K562 (cell line): Measurements from ENCODE around the gene PRR19. TPM values are rescaled to one million over a fixed set of nuclear protein-coding genes. Genes with fewer than 3 reads are reported as not detected.

ENCODE experiments used
- BCOR ChIP-seq: fragments of 450-650 bp; IDR thresholded peaks from 2 replicates; pipeline ENCODE4 v1.6.1; 2016
- CBX3 ChIP-seq, 2 experiments: IDR thresholded peaks; 1 replicate in 1 of 2; 2 replicates in 1 of 2; pipeline ENCODE4 v1.6.1; 2012; ENCODE audit warnings: inconsistent platforms in 2 of 2, low read length in 2 of 2, borderline replicate concordance in 1 of 2, control low read depth in 1 of 2
- ELF2 ChIP-seq: fragments of 250-450 bp; sonication (Bioruptor Pico); IDR thresholded peaks from 2 replicates; pipeline ENCODE4 v1.5.0; 2021; ENCODE audit warnings: mild to moderate bottlenecking
- ERF ChIP-seq: fragments of 450-650 bp; formaldehyde crosslinking; IDR thresholded peaks from 2 replicates; pipeline ENCODE4 v1.4.0; 2020; ENCODE audit warnings: mild to moderate bottlenecking, mixed read lengths
- FOXM1 ChIP-seq, 2 experiments: fragments of 450-650 bp in 1 of 2; sonication (generic) in 1 of 2; formaldehyde crosslinking in 1 of 2; IDR thresholded peaks; 2 replicates each; pipeline versions ENCODE4 v1.6.1 to v1.9.0; 2017 to 2022; ENCODE audit warnings: low read depth in 2 of 2, mild to moderate bottlenecking in 2 of 2, missing genetic modification reagents in 1 of 2, moderate library complexity in 1 of 2
- HDAC2 ChIP-seq: fragments of 450-650 bp; IDR thresholded peaks from 2 replicates; pipeline ENCODE4 v1.6.1; 2016; ENCODE audit warnings: mild to moderate bottlenecking
- polyA plus RNA-seq, 8 experiments: library from polyadenylated mRNA; depleted of rRNA in 4 of 8; stranded (reverse) in 5 of 8; unstranded in 3 of 8; fragments of >200 nt; fragmentation: Nextera tagmentation in 2 of 8; fragmentation: Illumina TruSeq in 1 of 8; extraction: Ambion mirVana in 2 of 8; extraction: Trizol in 1 of 8; gene quantifications; 2 replicates each; pipeline versions ENCODE4 v1.2.1 to v1.2.3, GENCODE V29; 2011 to 2014; ENCODE audit warnings: inconsistent platforms in 1 of 8, missing spikeins in 1 of 8
- total RNA-seq, 7 experiments: library from RNA; depleted of rRNA in 6 of 7; stranded (reverse); fragments of >200 nt in 6 of 7; fragmentation: Illumina TruSeq in 2 of 7; extraction: Trizol in 2 of 7; gene quantifications; 2 replicates each; pipeline versions ENCODE4 v1.2.1 to v1.2.3, GENCODE V29; 2011 to 2021; ENCODE audit warnings: low replicate concordance in 1 of 7
- TF ChIP-seq, protein P1 (sequence below), 2 experiments: fragments of 450-650 bp in 1 of 2; IDR thresholded peaks; 2 replicates each; pipeline ENCODE4 v1.6.1; 2011 to 2017; ENCODE audit warnings: low read depth in 2 of 2, antibody characterized with exemption in 1 of 2, borderline replicate concordance in 1 of 2, low read length in 1 of 2, mild to moderate bottlenecking in 1 of 2, mixed read lengths in 1 of 2; ENCODE audit not compliant: control insufficient read depth in 1 of 2

Gene PRR19
- total and polyA plus RNA-seq, 9 of the 15 experiments (the other 6 are each of a cell fraction or from before 2014, with no cell fraction given), result 0.10 to 1.6 (median 0.54) TPM

DNA sequence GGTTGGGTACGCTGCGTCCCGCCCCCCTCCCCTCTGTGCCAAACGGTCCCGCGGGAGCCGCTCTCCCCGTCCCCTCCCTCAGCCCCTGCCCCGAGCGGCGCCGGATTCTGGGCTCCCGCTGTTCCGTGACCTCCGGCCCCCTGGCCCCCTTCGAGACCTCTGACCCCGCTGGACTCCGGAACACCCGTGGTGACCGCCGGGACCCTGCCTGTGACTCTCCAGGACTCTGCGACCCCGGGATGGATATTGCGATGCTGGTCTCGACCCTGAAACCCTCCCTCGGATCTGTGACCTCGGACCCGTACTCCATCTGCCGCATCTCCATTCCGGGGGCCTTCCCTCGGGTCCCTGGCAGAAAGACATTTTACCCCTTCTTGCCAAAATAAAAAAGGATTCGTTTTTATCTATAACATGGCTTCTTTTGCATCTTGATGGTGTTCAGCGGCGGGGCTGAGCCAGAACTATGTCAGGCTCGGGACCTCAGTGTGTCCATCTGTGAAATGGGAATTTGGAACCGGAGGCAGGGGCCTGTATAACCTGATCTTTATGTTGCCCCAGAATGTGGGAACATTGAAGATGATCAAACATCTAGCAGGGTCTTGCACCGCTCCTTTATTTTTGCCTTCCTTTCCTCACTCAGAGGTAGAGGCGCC is 22.8 kb downstream of the PRR19 start (continued):
- 0 out of 2 replicates have a peak, but pooled peaks have one; percentile 35 for TF ChIP-seq FOXM1 (IDR thresholded peaks at IDR 0.05; ENCODE audit: low read depth)
- TF ChIP-seq FOXM1 (CRISPR knock-in tag; IDR thresholded peaks at IDR 0.05; ENCODE audit: low read depth), result no peak
- 0 out of 2 replicates have a peak, but pooled peaks have one; percentile 32 for TF ChIP-seq ERF (CRISPR knock-in tag)
- TF ChIP-seq, protein P1, sequence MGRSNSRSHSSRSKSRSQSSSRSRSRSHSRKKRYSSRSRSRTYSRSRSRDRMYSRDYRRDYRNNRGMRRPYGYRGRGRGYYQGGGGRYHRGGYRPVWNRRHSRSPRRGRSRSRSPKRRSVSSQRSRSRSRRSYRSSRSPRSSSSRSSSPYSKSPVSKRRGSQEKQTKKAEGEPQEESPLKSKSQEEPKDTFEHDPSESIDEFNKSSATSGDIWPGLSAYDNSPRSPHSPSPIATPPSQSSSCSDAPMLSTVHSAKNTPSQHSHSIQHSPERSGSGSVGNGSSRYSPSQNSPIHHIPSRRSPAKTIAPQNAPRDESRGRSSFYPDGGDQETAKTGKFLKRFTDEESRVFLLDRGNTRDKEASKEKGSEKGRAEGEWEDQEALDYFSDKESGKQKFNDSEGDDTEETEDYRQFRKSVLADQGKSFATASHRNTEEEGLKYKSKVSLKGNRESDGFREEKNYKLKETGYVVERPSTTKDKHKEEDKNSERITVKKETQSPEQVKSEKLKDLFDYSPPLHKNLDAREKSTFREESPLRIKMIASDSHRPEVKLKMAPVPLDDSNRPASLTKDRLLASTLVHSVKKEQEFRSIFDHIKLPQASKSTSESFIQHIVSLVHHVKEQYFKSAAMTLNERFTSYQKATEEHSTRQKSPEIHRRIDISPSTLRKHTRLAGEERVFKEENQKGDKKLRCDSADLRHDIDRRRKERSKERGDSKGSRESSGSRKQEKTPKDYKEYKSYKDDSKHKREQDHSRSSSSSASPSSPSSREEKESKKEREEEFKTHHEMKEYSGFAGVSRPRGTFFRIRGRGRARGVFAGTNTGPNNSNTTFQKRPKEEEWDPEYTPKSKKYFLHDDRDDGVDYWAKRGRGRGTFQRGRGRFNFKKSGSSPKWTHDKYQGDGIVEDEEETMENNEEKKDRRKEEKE (IDR thresholded peaks at IDR 0.05; ENCODE audit: borderline replicate concordance in 1 of 2, control insufficient read depth in 1 of 2, low read depth in 2 of 2, low read length in 1 of 2), result 0 out of 4 replicates have a peak, but pooled peaks of 1 of the 2 experiments have one; percentile 30
- peak; percentile 84 for TF ChIP-seq HDAC2
- peak in 1 of 2 experiments; percentile 66; a peak in 1 of 3 replicates for TF ChIP-seq CBX3 (IDR thresholded peaks at IDR 0.05; ENCODE audit: borderline replicate concordance in 1 of 2, low read length in 2 of 2)
- TF ChIP-seq BCOR, result peak; percentile 93
- TF ChIP-seq ELF2 (CRISPR knock-in tag), result no peak
